Stimulated activated CD8-positive, alpha-beta memory T cell treated with anti-CD3 and anti-CD28 coated beads, Interleukin-4, amount 100 ng/mL, for 48 hours (primary cell): ENCODE measurements around the gene MAGEA2B.
"Not testable (repeated sequence)": the region's sequence is repeated elsewhere in the genome, so short reads cannot be mapped to it uniquely, and the experiment has no call there.

Experiments
- DNase-seq: peaks from one replicate; pipeline ENCODE4 v3.0.0-alpha.2; 2020

Gene MAGEA2B

GRCh38 chrX:152759544-152759943 lies 45.1 kb downstream of the MAGEA2B start:
- not testable (repeated sequence) for DNase-seq

GRCh38 chrX:152761582-152761981 lies 47.2 kb downstream of the MAGEA2B start:
- DNase-seq = not testable (repeated sequence)

GRCh38 chrX:152766562-152766961 lies 52.1 kb downstream of the MAGEA2B start:
- DNase-seq = not testable (repeated sequence)
